ENCODE results near the gene MRAP.

DNA sequence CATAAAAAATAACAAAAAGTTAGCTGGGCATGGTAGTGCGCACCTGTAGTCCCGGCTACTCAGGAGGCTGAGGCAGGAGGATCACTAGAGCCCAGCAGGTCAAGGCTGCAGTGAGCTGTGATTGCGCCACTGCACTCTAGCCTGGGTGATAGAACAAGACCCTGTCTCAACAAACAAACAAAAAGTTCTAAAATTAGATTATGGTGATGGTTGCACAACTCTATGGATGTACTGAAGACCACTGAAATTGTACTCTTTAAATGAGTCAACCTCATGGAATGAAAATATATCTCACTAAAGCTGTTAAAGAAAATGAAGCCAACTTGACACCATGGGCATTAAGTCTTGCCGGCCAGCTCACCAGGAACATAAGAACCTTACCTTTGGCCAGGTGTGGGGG, 9.1 kb downstream of the MRAP start:
- TF ChIP-seq, protein P1, sequence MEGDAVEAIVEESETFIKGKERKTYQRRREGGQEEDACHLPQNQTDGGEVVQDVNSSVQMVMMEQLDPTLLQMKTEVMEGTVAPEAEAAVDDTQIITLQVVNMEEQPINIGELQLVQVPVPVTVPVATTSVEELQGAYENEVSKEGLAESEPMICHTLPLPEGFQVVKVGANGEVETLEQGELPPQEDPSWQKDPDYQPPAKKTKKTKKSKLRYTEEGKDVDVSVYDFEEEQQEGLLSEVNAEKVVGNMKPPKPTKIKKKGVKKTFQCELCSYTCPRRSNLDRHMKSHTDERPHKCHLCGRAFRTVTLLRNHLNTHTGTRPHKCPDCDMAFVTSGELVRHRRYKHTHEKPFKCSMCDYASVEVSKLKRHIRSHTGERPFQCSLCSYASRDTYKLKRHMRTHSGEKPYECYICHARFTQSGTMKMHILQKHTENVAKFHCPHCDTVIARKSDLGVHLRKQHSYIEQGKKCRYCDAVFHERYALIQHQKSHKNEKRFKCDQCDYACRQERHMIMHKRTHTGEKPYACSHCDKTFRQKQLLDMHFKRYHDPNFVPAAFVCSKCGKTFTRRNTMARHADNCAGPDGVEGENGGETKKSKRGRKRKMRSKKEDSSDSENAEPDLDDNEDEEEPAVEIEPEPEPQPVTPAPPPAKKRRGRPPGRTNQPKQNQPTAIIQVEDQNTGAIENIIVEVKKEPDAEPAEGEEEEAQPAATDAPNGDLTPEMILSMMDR (IDR thresholded peaks at IDR 0.05; ENCODE audit: low read depth, low read length, poor library complexity, severe bottlenecking): no peak
- TF ChIP-seq EZH2phosphoT487 (IDR thresholded peaks at IDR 0.05; ENCODE audit: borderline replicate concordance, low read length): no peak
